ACC112 (cell line): ENCODE results near the gene TALDO1.

Experiments used
- H2AFZ ChIP-seq: fragments of 200-600 bp; sonication (generic); one replicate; pipeline ENCODE4 v1.6.0; 2017; ENCODE audit warnings: antibody characterized with exemption, low read length; ENCODE audit not compliant: unreplicated experiment
- H3K27ac ChIP-seq: fragments of 200-600 bp; sonication (generic); 2 replicates; pipeline ENCODE4 v1.5.1; 2014; ENCODE audit warnings: low read depth, mild to moderate bottlenecking, antibody characterized with exemption, low read length, moderate library complexity
- H3K27me3 ChIP-seq: fragments of 200-600 bp; sonication (generic); 2 replicates; pipeline ENCODE4 v1.6.1; 2014; ENCODE audit warnings: mild to moderate bottlenecking, antibody characterized with exemption, low read length, moderate library complexity, mixed read lengths; ENCODE audit not compliant: insufficient read depth
- H3K36me3 ChIP-seq: fragments of 200-600 bp; sonication (generic); 2 replicates; pipeline ENCODE4 v1.6.1; 2016; ENCODE audit warnings: mild to moderate bottlenecking, antibody characterized with exemption, low read length, moderate library complexity, mixed read lengths; ENCODE audit not compliant: insufficient read depth
- H3K4me1 ChIP-seq: fragments of 200-600 bp; sonication (generic); one replicate; pipeline ENCODE4 v1.6.1; 2016; ENCODE audit warnings: low read length, mixed read lengths; ENCODE audit not compliant: insufficient read depth, unreplicated experiment, control insufficient read depth
- H3K4me3 ChIP-seq: fragments of 200-600 bp; sonication (generic); 2 replicates; pipeline ENCODE4 v1.5.1; 2014; ENCODE audit warnings: mild to moderate bottlenecking, low read depth, low read length
- H3K79me2 ChIP-seq: fragments of 200-600 bp; sonication (generic); one replicate; pipeline ENCODE4 v1.6.0; 2016; ENCODE audit warnings: low read length; ENCODE audit not compliant: control insufficient read depth, unreplicated experiment, insufficient read depth

The TALDO1 gene

DNA sequence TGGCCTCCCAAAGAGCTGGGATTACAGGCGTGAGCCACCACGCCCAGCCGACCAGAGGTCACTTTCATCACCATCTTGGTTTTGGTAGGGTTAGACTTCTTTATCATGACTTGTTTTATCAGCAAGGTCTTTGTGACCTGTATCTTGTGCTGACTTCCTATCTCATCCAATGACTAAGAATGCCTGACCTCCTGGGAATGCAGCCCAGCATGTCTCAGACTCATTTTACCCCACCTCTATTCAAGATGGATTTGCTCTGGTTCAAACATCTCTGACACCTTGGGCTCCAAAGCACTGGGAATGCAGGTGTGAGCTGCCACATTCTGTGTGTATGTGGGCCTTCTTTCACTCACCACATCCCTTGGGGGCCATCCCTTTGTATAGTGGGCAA is 5.1 kb upstream of the TALDO1 start:
- peaks cover 4% of the 10 kb centered on the region for H3K79me2 ChIP-seq
- no peak overlapping the region for H3K27ac ChIP-seq
- H3K4me3 ChIP-seq: no peak overlapping the region
- no peaks in the 10 kb centered on the region for H3K36me3 ChIP-seq
- no peak overlapping the region for H2AFZ ChIP-seq
- H3K27me3 ChIP-seq: no peaks in the 10 kb centered on the region
- no peaks in the 10 kb centered on the region for H3K4me1 ChIP-seq

DNA sequence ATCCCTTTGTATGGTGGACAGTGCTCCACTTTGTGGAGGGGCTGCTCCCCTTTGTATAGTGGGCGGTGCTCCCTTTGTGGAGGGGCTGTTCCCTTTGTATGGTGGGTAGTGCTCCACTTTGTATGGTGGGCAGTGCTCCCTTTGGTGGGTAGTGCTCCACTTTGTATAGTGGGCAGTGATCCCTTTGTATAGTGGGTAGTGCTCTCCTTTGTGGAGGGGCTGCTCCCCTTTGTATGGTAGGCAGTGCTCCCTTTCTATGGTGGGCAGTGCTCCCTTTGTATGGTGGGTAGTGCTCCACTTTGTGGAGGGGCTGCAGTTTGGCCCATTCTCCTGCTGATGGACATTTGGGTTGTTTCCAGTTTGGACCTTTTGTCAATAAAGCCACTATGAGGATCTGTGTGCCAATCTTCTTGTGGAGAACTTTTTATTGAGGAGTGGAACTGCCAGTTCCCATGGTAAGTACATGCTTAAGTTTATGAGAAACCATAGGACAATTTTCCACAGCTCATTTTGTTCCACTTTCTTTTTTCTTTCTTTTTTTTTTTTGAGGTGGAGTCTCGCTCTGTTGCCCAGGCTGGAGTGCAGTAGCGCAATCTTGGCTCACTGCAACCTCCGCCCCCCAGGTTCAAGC is 4.6 kb upstream of the TALDO1 start:
- no peaks in the 10 kb centered on the region for H3K4me1 ChIP-seq
- no peak overlapping the region for H3K27ac ChIP-seq
- no peak overlapping the region for H3K4me3 ChIP-seq
- no peak overlapping the region for H2AFZ ChIP-seq
- H3K36me3 ChIP-seq: no peaks in the 10 kb centered on the region
- no peaks in the 10 kb centered on the region for H3K27me3 ChIP-seq
- H3K79me2 ChIP-seq: peaks cover 8% of the 10 kb centered on the region

DNA sequence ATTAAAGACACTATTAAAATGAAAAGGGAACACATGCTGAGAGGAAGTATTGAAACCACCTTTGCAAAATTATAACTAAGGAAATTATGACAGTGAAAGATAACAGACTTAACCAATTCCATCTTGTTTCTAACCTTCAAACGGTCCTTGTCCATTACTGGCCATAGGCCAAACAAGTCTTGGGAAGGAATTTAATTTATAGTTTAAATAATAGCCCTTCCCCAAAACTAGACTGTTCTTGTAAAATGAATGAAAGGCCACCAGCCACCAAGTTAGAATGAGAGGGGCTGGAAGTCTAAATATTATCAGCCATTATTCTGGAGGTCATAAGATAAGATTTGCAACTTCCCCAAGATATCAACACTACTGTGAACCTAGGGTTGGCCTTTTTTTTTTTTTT is 1.8 kb upstream of the TALDO1 start:
- H3K27ac ChIP-seq: no peak overlapping the region
- no peak overlapping the region for H3K4me3 ChIP-seq
- no peak overlapping the region for H2AFZ ChIP-seq
- peaks cover 36% of the 10 kb centered on the region for H3K79me2 ChIP-seq
- H3K4me1 ChIP-seq: peaks cover 14% of the 10 kb centered on the region
- H3K27me3 ChIP-seq: no peaks in the 10 kb centered on the region
- H3K36me3 ChIP-seq: no peaks in the 10 kb centered on the region

DNA sequence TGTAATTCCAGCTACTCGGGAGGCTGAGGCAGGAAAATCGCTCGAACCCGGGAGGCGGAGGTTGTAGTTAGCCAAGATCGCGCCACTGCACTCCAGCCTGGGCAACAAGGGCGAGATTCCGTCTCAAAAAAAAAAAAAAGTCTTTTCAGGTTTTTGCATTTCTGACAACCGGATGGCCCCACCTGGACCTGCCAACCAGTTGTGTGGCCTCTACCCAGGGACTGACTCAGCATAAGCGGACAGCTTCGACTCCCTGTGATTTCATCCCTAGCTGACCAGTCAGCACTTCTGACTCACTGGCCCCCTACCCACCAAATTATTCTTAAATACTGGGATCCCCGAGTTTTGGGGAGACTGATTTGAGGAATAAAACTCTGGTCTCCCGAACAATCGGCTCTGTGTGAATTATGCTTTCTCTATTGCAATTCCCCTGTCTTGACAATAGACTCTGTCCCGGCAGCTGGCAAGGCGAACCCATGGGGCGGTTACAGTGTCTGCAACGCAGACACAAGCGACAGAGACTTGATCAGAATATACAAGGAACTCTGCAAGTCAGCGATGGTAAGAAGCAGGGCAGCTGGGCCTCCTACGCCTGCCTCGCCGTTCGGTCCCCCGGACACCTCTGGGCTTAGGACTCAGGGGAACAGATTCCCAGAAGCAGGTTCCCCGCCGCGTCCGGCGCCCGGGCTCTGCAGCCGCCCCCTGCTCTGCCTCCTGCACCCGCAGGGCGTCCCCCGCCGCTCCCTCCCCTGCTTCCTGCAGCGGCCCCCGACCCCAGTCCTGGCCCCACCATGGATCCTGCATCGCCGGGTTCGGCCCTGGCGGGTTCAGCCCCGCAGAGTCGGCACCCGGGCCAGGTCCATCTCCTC is 741 bp upstream of the TALDO1 start:
- peak overlapping the region; percentile 96 for H3K4me3 ChIP-seq
- no peaks in the 10 kb centered on the region for H3K36me3 ChIP-seq
- H3K27ac ChIP-seq: no peak overlapping the region
- peak overlapping the region; percentile 98 for H2AFZ ChIP-seq
- H3K4me1 ChIP-seq: peaks cover 14% of the 10 kb centered on the region
- peaks cover 47% of the 10 kb centered on the region for H3K79me2 ChIP-seq
- no peaks in the 10 kb centered on the region for H3K27me3 ChIP-seq

GRCh38 chr11:748007-748359 is 719 bp downstream of the TALDO1 start:
- Histone ChIP-seq H3K4me1 (peaks cover 14% of the 10 kb centered on the region), H3K27ac (peak overlapping the region; percentile 78), H3K79me2 (peaks cover 59% of the 10 kb centered on the region), H3K4me3 (peak overlapping the region; percentile 96), H2AFZ (no peak overlapping the region), H3K36me3 (no peaks in the 10 kb centered on the region), H3K27me3 (no peaks in the 10 kb centered on the region)

GRCh38 chr11:749731-750130 is 2.5 kb downstream of the TALDO1 start:
- Histone ChIP-seq H3K4me1 (peaks cover 14% of the 10 kb centered on the region), H3K79me2 (peaks cover 68% of the 10 kb centered on the region), H3K27ac (no peak overlapping the region), H3K36me3 (no peaks in the 10 kb centered on the region), H3K4me3 (peak overlapping the region; percentile 96; the same call in 1 of the 2 replicates), H2AFZ (no peak overlapping the region), H3K27me3 (no peaks in the 10 kb centered on the region)

GRCh38 chr11:760236-760635 is 13.0 kb downstream of the TALDO1 start:
- no peaks in the 10 kb centered on the region for H3K27me3 ChIP-seq
- H3K4me1 ChIP-seq: peaks cover 8% of the 10 kb centered on the region
- H3K79me2 ChIP-seq: peaks cover 19% of the 10 kb centered on the region
- no peak overlapping the region for H3K4me3 ChIP-seq
- peaks cover 7% of the 10 kb centered on the region; the same call in 1 of the 2 replicates for H3K36me3 ChIP-seq
- H3K27ac ChIP-seq: no peak overlapping the region
- no peak overlapping the region for H2AFZ ChIP-seq

DNA sequence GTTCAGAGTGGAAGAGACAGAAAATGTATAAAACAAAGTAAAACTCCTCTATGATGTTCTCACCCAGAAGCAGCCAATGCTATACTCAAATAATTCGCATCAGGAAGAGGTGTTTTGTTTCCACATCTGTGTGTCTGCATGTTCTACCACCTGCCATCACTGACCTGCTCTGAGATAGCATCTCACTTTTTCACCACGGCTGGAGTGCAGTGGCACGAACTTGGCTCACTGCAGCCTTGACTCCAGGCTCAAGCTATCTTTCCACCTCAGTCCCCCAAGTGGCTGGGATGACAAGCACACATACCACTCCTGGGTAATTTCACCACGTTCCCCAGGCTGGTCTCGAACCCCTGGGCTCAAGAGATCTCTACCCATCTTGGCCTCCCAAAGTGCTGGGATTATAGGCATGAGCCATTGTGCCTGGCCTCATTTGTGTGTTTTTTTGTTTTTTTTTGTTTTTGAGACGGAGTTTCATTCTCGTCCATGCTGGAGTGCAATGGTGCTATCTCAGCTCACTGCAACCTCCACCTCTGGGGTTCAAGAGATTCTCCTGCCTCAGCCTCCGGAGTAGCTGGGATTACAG is 14.4 kb downstream of the TALDO1 start:
- peaks cover 2% of the 10 kb centered on the region; the same call in 1 of the 2 replicates for H3K36me3 ChIP-seq
- peak overlapping the region; percentile 76 for H3K27ac ChIP-seq

GRCh38 chr11:762421-763072 is 15.3 kb downstream of the TALDO1 start:
- H3K27ac ChIP-seq: peak overlapping the region; percentile 76

More for the DNA sequence above, 14.4 kb downstream of the TALDO1 start:
- no peaks in the 10 kb centered on the region for H3K27me3 ChIP-seq
- H3K4me3 ChIP-seq: no peak overlapping the region
- peaks cover 7% of the 10 kb centered on the region for H3K79me2 ChIP-seq
- H2AFZ ChIP-seq: no peak overlapping the region
- H3K4me1 ChIP-seq: peaks cover 13% of the 10 kb centered on the region

DNA sequence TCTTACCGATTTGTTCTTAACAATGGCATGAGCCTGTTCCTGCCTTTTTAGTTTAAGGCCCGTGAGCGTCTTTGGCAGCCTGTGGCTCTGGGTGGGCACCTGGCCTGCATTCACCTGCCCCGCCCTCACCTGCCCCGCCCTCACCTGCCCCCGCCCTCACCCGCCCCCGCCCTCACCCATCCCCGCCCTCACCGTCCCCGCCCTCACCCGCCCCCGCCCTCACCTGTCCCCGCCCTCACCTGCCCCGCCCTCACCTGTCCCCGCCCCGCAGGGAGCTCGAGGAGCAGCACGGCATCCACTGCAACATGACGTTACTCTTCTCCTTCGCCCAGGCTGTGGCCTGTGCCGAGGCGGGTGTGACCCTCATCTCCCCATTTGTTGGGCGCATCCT is 15.8 kb downstream of the TALDO1 start:
- H3K36me3 ChIP-seq: peaks cover 2% of the 10 kb centered on the region; the same call in 1 of the 2 replicates
- H3K4me3 ChIP-seq: no peak overlapping the region
- H3K27ac ChIP-seq: peak overlapping the region; percentile 76
- H3K79me2 ChIP-seq: peaks cover 2% of the 10 kb centered on the region
- H2AFZ ChIP-seq: no peak overlapping the region
- H3K4me1 ChIP-seq: peaks cover 13% of the 10 kb centered on the region
- no peaks in the 10 kb centered on the region for H3K27me3 ChIP-seq

More at GRCh38 chr11:762421-763072, 15.3 kb downstream of the TALDO1 start:
- H2AFZ ChIP-seq: no peak overlapping the region
- H3K79me2 ChIP-seq: peaks cover 3% of the 10 kb centered on the region
- peaks cover 13% of the 10 kb centered on the region for H3K4me1 ChIP-seq
- H3K36me3 ChIP-seq: peaks cover 2% of the 10 kb centered on the region; the same call in 1 of the 2 replicates
- H3K4me3 ChIP-seq: no peak overlapping the region
- H3K27me3 ChIP-seq: no peaks in the 10 kb centered on the region
